SK-N-SH (cell line): Measurements from ENCODE around the gene LY6G5C.

Experiments used
- EZH2phosphoT487 ChIP-seq: fragments of 200-600 bp; sonication (generic); IDR thresholded peaks from 2 replicates; pipeline ENCODE4 v1.6.1; 2017; ENCODE audit warnings: low read depth, mixed run types, mild to moderate bottlenecking, antibody characterized with exemption, moderate library complexity, borderline replicate concordance
- FOXM1 ChIP-seq: IDR thresholded peaks from 2 replicates; pipeline ENCODE4 v1.4.0; 2012; ENCODE audit warnings: low read depth, mild to moderate bottlenecking
- GABPA ChIP-seq: IDR thresholded peaks from 2 replicates; pipeline ENCODE4 v1.4.0; 2012; ENCODE audit warnings: low read depth, mild to moderate bottlenecking
- MXI1 ChIP-seq: IDR thresholded peaks from 2 replicates; pipeline ENCODE4 v1.6.1; 2012; ENCODE audit warnings: mild to moderate bottlenecking, low read depth, low read length, improper control_type of control experiment
- NRF1 ChIP-seq: IDR thresholded peaks from 2 replicates; pipeline ENCODE4 v1.6.1; 2012; ENCODE audit warnings: low read depth, mild to moderate bottlenecking, low read length
- POLR2AphosphoS5 ChIP-seq: IDR thresholded peaks from 2 replicates; pipeline ENCODE4 v1.6.1; 2012; ENCODE audit warnings: low read depth, low read length
- RAD21 ChIP-seq: IDR thresholded peaks from 2 replicates; pipeline ENCODE4 v1.6.1; 2012; ENCODE audit warnings: mild to moderate bottlenecking, low read length
- SIN3A ChIP-seq: IDR thresholded peaks from 2 replicates; pipeline ENCODE4 v1.6.1; 2012; ENCODE audit warnings: low read depth, mild to moderate bottlenecking, low read length, moderate library complexity, borderline replicate concordance
- TEAD4 ChIP-seq: IDR thresholded peaks from 2 replicates; pipeline ENCODE4 v1.4.0; 2012; ENCODE audit warnings: mild to moderate bottlenecking, borderline replicate concordance; ENCODE audit not compliant: insufficient read depth
- TF ChIP-seq, protein P1 (sequence below): fragments of 200-600 bp; sonication (generic); IDR thresholded peaks from 2 replicates; pipeline ENCODE4 v1.6.1; 2017; ENCODE audit warnings: antibody characterized with exemption, mild to moderate bottlenecking, moderate library complexity
- TF ChIP-seq, protein P2 (sequence below): IDR thresholded peaks from 2 replicates; pipeline ENCODE4 v1.6.1; 2012; ENCODE audit warnings: mild to moderate bottlenecking, low read depth, low read length, moderate library complexity

DNA sequence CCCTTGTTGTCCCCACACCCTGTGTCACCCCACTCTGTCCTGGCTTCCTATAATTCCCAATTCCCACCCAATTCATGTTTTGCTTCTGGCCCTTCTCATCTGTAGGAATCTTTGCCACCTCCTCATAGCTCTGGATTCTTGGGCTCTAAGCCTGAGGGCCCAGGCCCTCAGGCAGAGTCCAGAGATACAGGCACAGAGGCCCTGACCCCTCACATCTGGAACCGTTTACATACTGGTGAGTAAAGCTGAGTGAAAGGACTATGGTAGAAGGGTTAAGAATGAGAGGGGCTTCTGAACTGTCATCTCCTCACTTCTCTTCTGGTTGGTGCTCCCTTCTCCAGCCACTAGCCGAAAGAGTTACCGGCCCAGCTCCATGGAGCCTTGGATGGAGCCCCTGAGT is 46.7 kb downstream of the LY6G5C start:
- TF ChIP-seq, protein P1, sequence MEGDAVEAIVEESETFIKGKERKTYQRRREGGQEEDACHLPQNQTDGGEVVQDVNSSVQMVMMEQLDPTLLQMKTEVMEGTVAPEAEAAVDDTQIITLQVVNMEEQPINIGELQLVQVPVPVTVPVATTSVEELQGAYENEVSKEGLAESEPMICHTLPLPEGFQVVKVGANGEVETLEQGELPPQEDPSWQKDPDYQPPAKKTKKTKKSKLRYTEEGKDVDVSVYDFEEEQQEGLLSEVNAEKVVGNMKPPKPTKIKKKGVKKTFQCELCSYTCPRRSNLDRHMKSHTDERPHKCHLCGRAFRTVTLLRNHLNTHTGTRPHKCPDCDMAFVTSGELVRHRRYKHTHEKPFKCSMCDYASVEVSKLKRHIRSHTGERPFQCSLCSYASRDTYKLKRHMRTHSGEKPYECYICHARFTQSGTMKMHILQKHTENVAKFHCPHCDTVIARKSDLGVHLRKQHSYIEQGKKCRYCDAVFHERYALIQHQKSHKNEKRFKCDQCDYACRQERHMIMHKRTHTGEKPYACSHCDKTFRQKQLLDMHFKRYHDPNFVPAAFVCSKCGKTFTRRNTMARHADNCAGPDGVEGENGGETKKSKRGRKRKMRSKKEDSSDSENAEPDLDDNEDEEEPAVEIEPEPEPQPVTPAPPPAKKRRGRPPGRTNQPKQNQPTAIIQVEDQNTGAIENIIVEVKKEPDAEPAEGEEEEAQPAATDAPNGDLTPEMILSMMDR, result no peak
- TF ChIP-seq GABPA, result no peak
- TF ChIP-seq RAD21, result no peak
- TF ChIP-seq EZH2phosphoT487, result no peak
- TF ChIP-seq TEAD4, result no peak
- TF ChIP-seq SIN3A, result no peak
- TF ChIP-seq, protein P2, sequence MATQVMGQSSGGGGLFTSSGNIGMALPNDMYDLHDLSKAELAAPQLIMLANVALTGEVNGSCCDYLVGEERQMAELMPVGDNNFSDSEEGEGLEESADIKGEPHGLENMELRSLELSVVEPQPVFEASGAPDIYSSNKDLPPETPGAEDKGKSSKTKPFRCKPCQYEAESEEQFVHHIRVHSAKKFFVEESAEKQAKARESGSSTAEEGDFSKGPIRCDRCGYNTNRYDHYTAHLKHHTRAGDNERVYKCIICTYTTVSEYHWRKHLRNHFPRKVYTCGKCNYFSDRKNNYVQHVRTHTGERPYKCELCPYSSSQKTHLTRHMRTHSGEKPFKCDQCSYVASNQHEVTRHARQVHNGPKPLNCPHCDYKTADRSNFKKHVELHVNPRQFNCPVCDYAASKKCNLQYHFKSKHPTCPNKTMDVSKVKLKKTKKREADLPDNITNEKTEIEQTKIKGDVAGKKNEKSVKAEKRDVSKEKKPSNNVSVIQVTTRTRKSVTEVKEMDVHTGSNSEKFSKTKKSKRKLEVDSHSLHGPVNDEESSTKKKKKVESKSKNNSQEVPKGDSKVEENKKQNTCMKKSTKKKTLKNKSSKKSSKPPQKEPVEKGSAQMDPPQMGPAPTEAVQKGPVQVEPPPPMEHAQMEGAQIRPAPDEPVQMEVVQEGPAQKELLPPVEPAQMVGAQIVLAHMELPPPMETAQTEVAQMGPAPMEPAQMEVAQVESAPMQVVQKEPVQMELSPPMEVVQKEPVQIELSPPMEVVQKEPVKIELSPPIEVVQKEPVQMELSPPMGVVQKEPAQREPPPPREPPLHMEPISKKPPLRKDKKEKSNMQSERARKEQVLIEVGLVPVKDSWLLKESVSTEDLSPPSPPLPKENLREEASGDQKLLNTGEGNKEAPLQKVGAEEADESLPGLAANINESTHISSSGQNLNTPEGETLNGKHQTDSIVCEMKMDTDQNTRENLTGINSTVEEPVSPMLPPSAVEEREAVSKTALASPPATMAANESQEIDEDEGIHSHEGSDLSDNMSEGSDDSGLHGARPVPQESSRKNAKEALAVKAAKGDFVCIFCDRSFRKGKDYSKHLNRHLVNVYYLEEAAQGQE, result no peak
- TF ChIP-seq NRF1, result no peak
- no peak for TF ChIP-seq FOXM1
- TF ChIP-seq POLR2AphosphoS5, result no peak
- no peak for TF ChIP-seq MXI1
